SU-DHL-6 (cell line): ENCODE results near the gene STN1.

ENCODE experiments used
- H2AFZ ChIP-seq: fragments of 200-600 bp; sonication (generic); 2 replicates; pipeline ENCODE4 v1.6.1; 2014; ENCODE audit warnings: low read depth, mild to moderate bottlenecking, moderate library complexity, mixed read lengths, antibody characterized with exemption, low read length; ENCODE audit not compliant: severe bottlenecking
- H3F3A ChIP-seq: fragments of 200-600 bp; shearing (Covaris generic); 2 replicates; pipeline ENCODE4 v1.6.0; 2016; ENCODE audit warnings: antibody characterized with exemption, mild to moderate bottlenecking; ENCODE audit not compliant: insufficient read depth
- H3K27ac ChIP-seq: fragments of 200-600 bp; sonication (generic); 2 replicates; pipeline ENCODE4 v1.5.1; 2016; ENCODE audit warnings: low read depth, mild to moderate bottlenecking, low read length, moderate library complexity, mixed read lengths
- H3K27me3 ChIP-seq: fragments of 200-600 bp; sonication (generic), shearing (Covaris generic); 2 replicates; pipeline ENCODE4 v1.6.0; 2014; ENCODE audit warnings: mild to moderate bottlenecking, low read length
- H3K36me3 ChIP-seq: fragments of 200-600 bp; sonication (generic); 2 replicates; pipeline ENCODE4 v1.6.1; 2014; ENCODE audit warnings: mild to moderate bottlenecking, low read length, mixed read lengths
- H3K4me2 ChIP-seq: fragments of 300-600, 200-600 bp; shearing (Covaris generic), sonication (generic); 2 replicates; pipeline ENCODE4 v1.6.0; 2014; ENCODE audit warnings: low read length, low read depth, mild to moderate bottlenecking; ENCODE audit not compliant: poor library complexity, severe bottlenecking
- H3K4me3 ChIP-seq: fragments of 200-600 bp; sonication (generic); 2 replicates; pipeline ENCODE4 v1.5.1; 2014; ENCODE audit warnings: antibody characterized with exemption, low read length, mild to moderate bottlenecking, mixed read lengths; ENCODE audit not compliant: insufficient read depth, poor library complexity, severe bottlenecking
- H3K79me2 ChIP-seq: fragments of 200-600 bp; sonication (generic); 2 replicates; pipeline ENCODE4 v1.6.1; 2014; ENCODE audit warnings: mild to moderate bottlenecking, low read length, moderate library complexity; ENCODE audit not compliant: insufficient read depth
- H3K9ac ChIP-seq: fragments of 200-600 bp; sonication (generic); 2 replicates; pipeline ENCODE4 v1.7.0; 2014; ENCODE audit warnings: mild to moderate bottlenecking, low read length
- H3K9me2 ChIP-seq: fragments of 200-600 bp; sonication (generic); replicated peaks from 2 replicates; pipeline ENCODE4 v1.6.1; 2014; ENCODE audit warnings: low read length; ENCODE audit not compliant: insufficient read depth
- H3K9me3 ChIP-seq: fragments of 200-600 bp; sonication (generic); 2 replicates; pipeline ENCODE4 v1.6.1; 2014; ENCODE audit warnings: low read length, mixed read lengths; ENCODE audit not compliant: insufficient read depth
- H4K20me1 ChIP-seq: fragments of 200-600 bp; sonication (generic); 2 replicates; pipeline ENCODE4 v1.6.1; 2014; ENCODE audit warnings: low read depth, mild to moderate bottlenecking, antibody characterized with exemption, low read length, moderate library complexity, mixed read lengths
- EZH2phosphoT487 ChIP-seq: fragments of 200-600 bp; sonication (generic), shearing (Covaris generic); conservative IDR thresholded peaks from 2 replicates; pipeline ENCODE4 v1.6.1; 2018; ENCODE audit warnings: mild to moderate bottlenecking, antibody characterized with exemption, low read length, moderate library complexity, mixed read lengths
- TF ChIP-seq, protein P1 (sequence below): fragments of 200-600 bp; sonication (generic); IDR thresholded peaks from one replicate; pipeline ENCODE4 v1.5.1; 2017; ENCODE audit warnings: antibody characterized with exemption, mild to moderate bottlenecking, low read length, moderate library complexity; ENCODE audit not compliant: insufficient read depth, poor library complexity, severe bottlenecking

STN1 gene

DNA sequence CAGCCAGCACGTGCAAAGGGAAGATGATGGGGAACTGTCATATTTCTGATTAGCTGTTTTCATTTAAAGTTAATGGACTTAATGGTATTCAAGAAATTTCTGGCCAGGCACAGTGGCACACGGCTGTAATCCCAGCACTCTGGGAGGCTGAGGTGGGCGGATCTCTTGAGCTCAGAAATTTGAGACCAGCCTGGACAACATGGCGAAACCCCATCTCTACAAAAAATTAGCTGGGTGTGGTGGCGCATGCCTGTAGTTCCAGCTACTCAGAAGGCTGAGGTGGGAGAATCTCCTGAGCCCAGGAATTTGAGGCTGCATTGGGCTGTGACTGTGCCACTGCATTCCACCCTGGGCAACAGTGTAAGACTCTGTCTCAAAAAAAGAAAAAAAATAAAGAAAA is 18.7 kb downstream of the STN1 start:
- H3K9me3 ChIP-seq, result no peaks in the 10 kb centered on the region
- no peaks in the 10 kb centered on the region for H4K20me1 ChIP-seq
- no peak overlapping the region for H2AFZ ChIP-seq
- 0 out of 2 replicates have a peak, but pooled peaks cover 4% of the 10 kb centered on the region for H3K36me3 ChIP-seq
- no peak overlapping the region for H3K4me3 ChIP-seq
- no peaks in the 10 kb centered on the region for H3K27me3 ChIP-seq
- H3K9ac ChIP-seq, result no peak overlapping the region
- no peaks in the 10 kb centered on the region for H3K9me2 ChIP-seq
- no peak overlapping the region for H3K4me2 ChIP-seq
- TF ChIP-seq, protein P1, sequence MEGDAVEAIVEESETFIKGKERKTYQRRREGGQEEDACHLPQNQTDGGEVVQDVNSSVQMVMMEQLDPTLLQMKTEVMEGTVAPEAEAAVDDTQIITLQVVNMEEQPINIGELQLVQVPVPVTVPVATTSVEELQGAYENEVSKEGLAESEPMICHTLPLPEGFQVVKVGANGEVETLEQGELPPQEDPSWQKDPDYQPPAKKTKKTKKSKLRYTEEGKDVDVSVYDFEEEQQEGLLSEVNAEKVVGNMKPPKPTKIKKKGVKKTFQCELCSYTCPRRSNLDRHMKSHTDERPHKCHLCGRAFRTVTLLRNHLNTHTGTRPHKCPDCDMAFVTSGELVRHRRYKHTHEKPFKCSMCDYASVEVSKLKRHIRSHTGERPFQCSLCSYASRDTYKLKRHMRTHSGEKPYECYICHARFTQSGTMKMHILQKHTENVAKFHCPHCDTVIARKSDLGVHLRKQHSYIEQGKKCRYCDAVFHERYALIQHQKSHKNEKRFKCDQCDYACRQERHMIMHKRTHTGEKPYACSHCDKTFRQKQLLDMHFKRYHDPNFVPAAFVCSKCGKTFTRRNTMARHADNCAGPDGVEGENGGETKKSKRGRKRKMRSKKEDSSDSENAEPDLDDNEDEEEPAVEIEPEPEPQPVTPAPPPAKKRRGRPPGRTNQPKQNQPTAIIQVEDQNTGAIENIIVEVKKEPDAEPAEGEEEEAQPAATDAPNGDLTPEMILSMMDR, result no peak
- TF ChIP-seq EZH2phosphoT487, result no peak
- no peaks in the 10 kb centered on the region for H3K79me2 ChIP-seq
- H3F3A ChIP-seq, result no peaks in the 10 kb centered on the region
- no peak overlapping the region for H3K27ac ChIP-seq

DNA sequence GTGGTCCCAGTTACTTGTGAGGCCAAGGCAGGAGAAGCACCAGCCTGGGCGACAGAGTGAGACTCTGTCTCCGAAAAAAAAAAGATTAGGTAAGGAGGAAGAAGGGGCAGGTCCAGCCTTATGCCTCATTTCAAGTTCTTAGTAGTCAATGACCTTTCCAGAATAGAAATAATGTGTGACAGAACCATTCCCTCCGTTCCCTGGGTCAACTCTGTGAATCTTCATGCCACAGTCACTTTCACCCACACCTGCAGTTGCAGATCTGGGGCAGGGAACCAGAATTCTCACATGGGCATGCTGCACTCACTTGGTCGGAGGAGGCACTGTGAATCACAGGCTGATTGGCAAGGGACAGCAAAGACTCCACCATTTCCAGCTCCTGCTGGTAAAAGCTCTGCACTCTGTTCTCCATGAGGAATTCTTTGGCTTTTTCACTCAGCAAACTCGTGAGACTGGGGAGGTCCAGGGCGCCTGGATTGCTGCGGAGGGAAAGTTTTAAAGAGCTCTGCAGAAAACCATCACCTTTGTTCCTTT is 20.7 kb downstream of the STN1 start:
- H3K4me2 ChIP-seq, result no peak overlapping the region

DNA sequence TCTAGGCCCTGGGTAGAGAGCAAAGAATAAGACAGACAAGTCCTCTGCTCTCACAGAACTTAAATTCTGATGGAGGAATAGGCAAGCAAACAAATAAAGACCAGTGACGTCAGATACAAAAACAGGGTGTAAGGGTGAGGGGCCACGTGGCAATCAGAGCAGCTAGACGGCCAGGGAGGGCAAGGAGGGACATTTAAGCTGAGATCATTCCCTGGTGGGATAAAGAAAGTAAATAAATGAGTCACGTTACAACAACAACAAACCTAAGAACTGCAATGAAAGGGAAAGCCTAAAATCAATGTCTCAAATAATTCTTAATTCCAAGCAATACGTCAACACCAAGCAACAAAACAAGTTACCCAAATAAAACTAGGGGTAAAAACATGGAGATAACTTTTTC is 21.8 kb downstream of the STN1 start:
- Histone ChIP-seq H3F3A (no peaks in the 10 kb centered on the region), H2AFZ (no peak overlapping the region), H3K4me2 (no peak overlapping the region), H3K9me3 (no peaks in the 10 kb centered on the region), H3K4me3 (no peak overlapping the region), H3K9me2 (no peaks in the 10 kb centered on the region), H3K36me3 (no peaks in the 10 kb centered on the region), H3K79me2 (no peaks in the 10 kb centered on the region), H3K27ac (no peak overlapping the region), H3K9ac (no peak overlapping the region), H4K20me1 (no peaks in the 10 kb centered on the region), H3K27me3 (no peaks in the 10 kb centered on the region)
- TF ChIP-seq EZH2phosphoT487, result no peak
- TF ChIP-seq, protein P1, result no peak

More for the DNA sequence above, 20.7 kb downstream of the STN1 start:
- H3K9me2 ChIP-seq, result no peaks in the 10 kb centered on the region
- no peaks in the 10 kb centered on the region for H4K20me1 ChIP-seq
- no peak overlapping the region for H3K9ac ChIP-seq
- TF ChIP-seq, protein P1, result no peak
- TF ChIP-seq EZH2phosphoT487, result no peak
- no peaks in the 10 kb centered on the region for H3K27me3 ChIP-seq
- no peaks in the 10 kb centered on the region for H3K36me3 ChIP-seq
- no peaks in the 10 kb centered on the region for H3F3A ChIP-seq
- no peak overlapping the region for H3K27ac ChIP-seq
- H2AFZ ChIP-seq, result no peak overlapping the region
- H3K9me3 ChIP-seq, result no peaks in the 10 kb centered on the region
- H3K4me3 ChIP-seq, result no peak overlapping the region
- H3K79me2 ChIP-seq, result no peaks in the 10 kb centered on the region
